ENCODE results near the gene RHEX.

The RHEX gene

GRCh38 chr1:206081856-206082255 lies 28.9 kb downstream of the RHEX start:
- TF ChIP-seq REST (IDR thresholded peaks at IDR 0.05; ENCODE audit: insufficient read depth in 1 of 2, low read depth in 2 of 2, low read length in 2 of 2) (no peak), TAF1 (IDR thresholded peaks at IDR 0.05; ENCODE audit: borderline replicate concordance, insufficient read depth, low read length) (no peak), FOXP2 (optimal IDR thresholded peaks at IDR 0.05; ENCODE audit: borderline replicate concordance, extremely low read depth, extremely low read length, insufficient read depth) (no peak), SIN3A (IDR thresholded peaks at IDR 0.05; ENCODE audit: borderline replicate concordance, insufficient read depth, low read length) (no peak), POLR2AphosphoS5 (IDR thresholded peaks at IDR 0.05; ENCODE audit: low read depth, low read length) (no peak)

GRCh38 chr1:206082831-206083695 lies 30.1 kb downstream of the RHEX start:
- TF ChIP-seq REST (IDR thresholded peaks at IDR 0.05; ENCODE audit: insufficient read depth in 1 of 2, low read depth in 2 of 2, low read length in 2 of 2), result no peak

GRCh38 chr1:206083750-206084149 lies 30.8 kb downstream of the RHEX start:
- TF ChIP-seq SIN3A (IDR thresholded peaks at IDR 0.05; ENCODE audit: borderline replicate concordance, insufficient read depth, low read length) (no peak), POLR2AphosphoS5 (IDR thresholded peaks at IDR 0.05; ENCODE audit: low read depth, low read length) (no peak), TAF1 (IDR thresholded peaks at IDR 0.05; ENCODE audit: borderline replicate concordance, insufficient read depth, low read length) (no peak), FOXP2 (optimal IDR thresholded peaks at IDR 0.05; ENCODE audit: borderline replicate concordance, extremely low read depth, extremely low read length, insufficient read depth) (no peak), REST (IDR thresholded peaks at IDR 0.05; ENCODE audit: insufficient read depth in 1 of 2, low read depth in 2 of 2, low read length in 2 of 2) (no peak)

- TF ChIP-seq SIN3A (IDR thresholded peaks at IDR 0.05; ENCODE audit: borderline replicate concordance, insufficient read depth, low read length), result no peak
- no peak for TF ChIP-seq REST (IDR thresholded peaks at IDR 0.05; ENCODE audit: insufficient read depth in 1 of 2, low read depth in 2 of 2, low read length in 2 of 2)
Measured at GRCh38 chr1:206087091-206087490, 34.1 kb downstream of the RHEX start.

GRCh38 chr1:206089341-206089740 lies 36.4 kb downstream of the RHEX start:
- no peak for TF ChIP-seq FOXP2 (optimal IDR thresholded peaks at IDR 0.05; ENCODE audit: borderline replicate concordance, extremely low read depth, extremely low read length, insufficient read depth)
- no peak for TF ChIP-seq REST (IDR thresholded peaks at IDR 0.05; ENCODE audit: insufficient read depth in 1 of 2, low read depth in 2 of 2, low read length in 2 of 2)
- TF ChIP-seq POLR2AphosphoS5 (IDR thresholded peaks at IDR 0.05; ENCODE audit: low read depth, low read length), result no peak
- no peak for TF ChIP-seq SIN3A (IDR thresholded peaks at IDR 0.05; ENCODE audit: borderline replicate concordance, insufficient read depth, low read length)
- TF ChIP-seq TAF1 (IDR thresholded peaks at IDR 0.05; ENCODE audit: borderline replicate concordance, insufficient read depth, low read length), result no peak
